Stimulated activated CD8-positive, alpha-beta memory T cell treated with anti-CD3 and anti-CD28 coated beads, Interleukin-12 subunit alpha, Interleukin-12 subunit beta, amount 100 ng/mL, for 1 hour (primary cell): ENCODE results near the gene DNAJC15.
"Not testable (repeated sequence)": the region's sequence is repeated elsewhere in the genome, so short reads cannot be mapped to it uniquely, and the experiment has no call there.

ENCODE experiments used
- DNase-seq: peaks from one replicate; pipeline ENCODE4 v3.0.0-alpha.2; 2020; ENCODE audit warnings: low read depth

DNAJC15 gene

DNA sequence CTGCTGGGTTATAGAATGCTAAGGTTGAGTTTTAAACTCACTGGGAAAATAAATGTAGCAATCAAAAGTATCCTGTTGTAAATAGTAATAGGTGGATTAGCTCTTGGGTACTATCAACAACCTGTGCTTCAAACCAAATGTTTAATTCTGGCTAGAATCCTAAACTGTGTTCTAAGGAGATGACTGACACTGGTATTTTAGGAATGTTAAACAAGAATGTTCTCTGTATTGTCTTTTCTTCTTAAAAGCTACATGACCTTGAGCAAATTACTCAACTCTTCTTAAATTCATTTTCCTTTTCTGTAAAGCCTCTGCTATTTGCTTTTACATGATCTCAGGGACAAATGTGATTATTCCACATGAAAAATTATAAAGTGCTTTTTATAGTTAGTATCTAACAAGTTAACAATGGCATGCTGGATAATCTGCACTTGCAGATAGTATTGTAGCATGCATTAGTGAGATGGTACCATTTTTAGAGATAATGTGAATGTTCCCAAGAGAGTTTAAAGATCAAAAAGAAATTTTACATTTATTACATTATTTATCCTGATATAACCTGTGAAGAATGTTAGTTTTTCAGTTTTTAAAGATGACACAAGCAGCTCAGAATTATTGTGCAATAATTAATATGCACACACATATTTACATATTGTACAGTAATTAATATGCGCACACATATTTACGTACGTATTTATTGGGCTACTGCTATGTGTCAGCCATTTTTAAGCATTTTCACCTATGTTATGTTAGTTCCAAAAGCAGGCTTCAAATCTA lies 17.7 kb upstream of the DNAJC15 start:
- no peak for DNase-seq

DNA sequence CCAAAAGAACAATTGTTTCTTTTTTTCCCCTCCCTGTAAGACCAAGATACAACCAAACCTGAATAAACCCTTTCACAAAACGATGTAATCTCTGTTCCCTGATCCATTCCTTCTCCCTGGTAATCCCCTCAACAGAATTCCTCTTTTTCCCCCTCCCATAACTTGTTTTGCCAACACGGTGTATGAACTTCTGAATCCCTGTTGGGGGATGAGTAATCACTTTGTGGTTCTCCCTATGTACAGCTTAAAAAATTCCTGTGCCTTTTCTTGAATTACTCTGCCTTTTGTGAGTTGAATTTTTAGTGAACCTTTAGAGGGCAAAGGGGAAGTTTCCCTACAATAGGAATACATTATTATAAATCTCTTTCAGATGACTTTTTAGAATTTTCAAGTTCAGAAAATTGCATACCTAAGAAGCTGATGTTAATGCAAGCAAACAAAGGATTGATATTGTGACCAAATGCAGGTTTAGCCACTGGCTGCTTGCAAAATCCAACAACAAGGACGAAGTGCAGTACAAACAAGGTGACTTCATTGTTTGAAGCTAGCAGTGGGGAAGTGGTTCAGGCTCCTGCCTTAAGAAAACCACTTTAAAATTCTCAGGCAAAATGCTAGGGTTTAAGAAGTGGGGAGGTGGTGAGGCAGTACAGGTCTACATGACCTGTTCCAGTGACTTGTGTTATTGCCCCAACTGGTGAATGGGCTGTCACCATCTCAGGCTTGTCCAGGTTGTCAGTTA lies 16.3 kb upstream of the DNAJC15 start:
- no peak for DNase-seq

DNA sequence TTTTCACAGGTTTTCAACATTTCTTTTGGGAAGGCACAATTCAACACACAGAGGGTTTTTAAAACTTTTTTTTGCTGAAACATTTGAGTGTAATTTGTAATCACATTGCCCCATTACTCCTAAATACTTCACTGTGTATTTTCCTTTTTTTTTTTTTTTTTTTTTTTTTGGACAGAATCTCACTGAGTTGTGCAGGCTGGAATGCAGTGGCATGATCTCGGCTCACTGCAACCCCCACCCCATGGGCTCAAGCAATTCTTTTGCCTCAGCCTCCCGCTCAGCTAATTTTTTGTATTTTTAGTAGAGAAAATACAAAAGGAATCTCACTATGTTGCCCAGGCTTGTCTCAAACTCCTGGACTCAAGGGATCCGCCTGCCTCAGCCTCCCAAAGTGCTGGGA lies 14.8 kb upstream of the DNAJC15 start:
- DNase-seq: no peak

DNA sequence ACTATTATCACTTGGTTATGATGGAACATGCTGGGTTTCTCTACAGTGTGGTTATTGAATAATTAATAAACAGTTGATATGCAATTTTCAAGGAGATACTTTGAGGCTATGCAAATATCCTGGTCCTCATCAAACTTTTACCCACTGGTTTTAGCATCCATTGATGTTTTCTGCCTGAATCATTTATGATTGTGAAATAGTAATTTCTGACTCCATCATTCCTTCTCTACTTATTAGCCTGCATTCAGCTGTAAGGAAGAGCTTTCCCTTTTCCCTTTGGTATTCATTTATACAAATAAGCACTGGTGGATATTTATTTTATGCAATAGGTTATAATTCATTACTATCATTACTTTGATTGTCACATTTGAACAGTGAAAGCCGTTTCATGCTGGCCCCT lies 13.9 kb upstream of the DNAJC15 start:
- no peak for DNase-seq

DNA sequence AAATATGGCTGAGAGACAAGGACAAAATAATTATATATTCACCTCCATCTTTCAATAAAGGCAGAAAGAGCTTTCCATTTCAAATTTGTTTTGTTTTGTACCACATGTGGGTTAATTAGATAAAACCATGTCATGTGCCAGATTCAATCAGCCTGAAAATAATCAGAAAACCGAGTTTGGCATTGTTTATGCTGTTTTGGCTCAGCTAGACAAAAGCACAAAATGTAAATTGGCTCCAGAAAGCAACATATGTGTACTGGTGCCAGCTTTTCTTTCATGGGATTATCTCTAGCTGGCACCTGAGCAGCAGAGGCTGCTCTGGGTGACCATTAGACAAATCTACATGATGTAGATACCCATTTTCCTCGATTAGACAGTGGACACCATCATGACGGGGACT lies 9.2 kb upstream of the DNAJC15 start:
- no peak for DNase-seq

DNA sequence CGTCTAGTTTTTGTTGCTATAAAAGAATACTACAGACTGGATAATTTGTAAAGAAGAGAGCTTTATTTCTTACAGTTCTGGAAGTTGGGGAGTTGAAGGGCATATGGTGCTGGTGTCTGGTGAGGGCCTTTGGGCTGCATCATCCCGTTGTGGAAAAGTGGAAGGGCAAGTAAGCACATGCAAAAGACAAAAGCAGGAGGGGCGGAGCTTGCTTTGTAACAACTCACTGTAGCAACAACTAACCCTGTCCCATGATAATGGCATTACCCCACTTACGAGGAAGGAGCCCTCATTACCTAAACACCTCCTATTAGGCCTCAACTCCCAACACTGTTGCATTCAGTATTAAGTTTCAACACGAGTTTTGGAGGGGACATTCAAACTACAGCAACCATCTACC lies 7.2 kb upstream of the DNAJC15 start:
- no peak for DNase-seq

DNA sequence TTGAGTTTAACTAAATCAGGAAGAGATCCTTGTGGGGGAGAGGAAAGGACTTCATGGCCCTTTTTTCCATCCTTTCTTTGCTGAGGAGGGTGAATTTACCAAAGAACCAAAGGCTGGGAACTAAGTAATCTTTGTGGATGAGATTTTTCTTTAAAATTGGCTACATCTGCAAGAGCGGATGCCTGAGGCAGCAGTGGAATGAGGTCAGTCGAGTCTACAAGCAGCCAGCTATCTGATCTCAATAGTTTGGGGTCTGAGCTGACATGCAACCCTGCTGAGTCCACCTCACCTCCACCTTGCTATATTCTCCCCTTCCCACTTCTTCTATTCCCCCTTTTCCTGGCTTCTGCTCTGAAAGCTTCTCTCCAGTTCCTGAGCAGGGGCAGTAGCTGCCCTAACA lies 3.6 kb upstream of the DNAJC15 start:
- no peak for DNase-seq

DNA sequence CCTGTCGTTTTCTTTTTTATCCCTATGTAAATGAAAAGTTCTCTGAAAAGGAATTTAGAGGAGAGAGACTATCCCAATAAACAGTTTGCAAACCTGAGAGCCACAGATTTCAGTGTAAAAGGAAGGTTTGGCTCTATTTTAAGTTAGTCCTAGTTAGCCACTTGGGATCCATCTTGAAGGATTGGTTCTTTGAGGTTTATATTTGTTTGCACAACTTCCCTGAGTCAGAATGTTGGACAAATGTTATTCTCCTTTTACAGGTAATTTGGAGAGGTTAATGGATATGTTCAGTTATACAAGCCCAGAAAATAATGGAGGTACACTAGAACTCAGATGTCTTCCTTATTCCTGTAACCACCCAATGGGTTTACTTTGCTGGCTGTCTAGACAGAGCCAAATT lies 2.6 kb upstream of the DNAJC15 start:
- DNase-seq: no peak

DNA sequence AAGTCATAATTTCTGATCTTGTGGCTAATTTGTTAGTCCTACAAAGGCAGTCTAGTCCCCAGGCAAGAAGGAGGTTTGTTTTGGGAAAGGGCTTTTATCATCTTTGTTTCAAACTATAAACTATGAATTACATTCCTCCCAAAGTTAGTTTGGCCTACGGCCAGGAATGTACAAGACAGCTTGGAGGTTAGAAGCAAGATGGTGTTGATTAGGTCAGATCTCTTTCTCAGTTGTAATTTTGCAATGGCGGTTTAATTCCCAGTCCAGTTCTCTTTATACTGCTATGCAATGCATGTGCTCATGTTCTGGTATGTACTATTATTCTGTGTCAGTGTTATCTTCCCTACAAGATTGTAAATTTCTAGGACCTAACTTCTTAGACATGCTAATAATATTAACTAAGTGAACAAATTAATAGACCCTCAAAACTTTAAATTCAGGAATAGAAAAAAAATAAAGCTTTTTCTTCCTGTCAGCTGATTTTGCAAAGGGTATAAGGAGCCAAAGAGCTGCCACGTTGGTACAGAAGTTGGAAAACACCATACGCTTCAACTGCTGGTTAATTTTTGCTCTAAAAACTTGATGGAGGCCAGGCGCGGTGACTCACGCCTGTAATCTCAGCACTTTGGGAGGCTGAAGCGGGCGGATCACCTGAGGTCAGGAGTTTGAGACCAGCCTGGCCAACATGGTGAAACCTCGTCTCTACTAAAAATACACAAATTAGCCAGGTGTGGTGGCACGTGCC lies 1.3 kb upstream of the DNAJC15 start:
- DNase-seq: no peak

DNA sequence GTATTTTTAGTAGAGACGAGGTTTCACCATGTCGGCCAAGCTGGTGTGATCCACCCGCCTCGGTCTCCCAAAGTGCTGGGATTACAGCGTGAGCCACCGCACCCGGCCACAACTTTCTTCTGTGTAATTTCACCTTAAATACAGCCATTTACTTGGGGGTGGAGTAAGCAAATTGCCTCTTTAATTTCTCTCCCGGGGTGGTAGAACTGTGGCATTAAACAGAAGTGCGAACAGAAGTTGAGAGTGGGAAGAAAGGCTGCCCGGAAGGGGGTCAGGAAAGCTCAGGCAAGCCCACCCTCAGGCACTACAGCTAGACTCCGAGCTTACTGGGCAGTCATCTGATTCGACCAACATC lies 475 bp upstream of the DNAJC15 start:
- no peak for DNase-seq

DNA sequence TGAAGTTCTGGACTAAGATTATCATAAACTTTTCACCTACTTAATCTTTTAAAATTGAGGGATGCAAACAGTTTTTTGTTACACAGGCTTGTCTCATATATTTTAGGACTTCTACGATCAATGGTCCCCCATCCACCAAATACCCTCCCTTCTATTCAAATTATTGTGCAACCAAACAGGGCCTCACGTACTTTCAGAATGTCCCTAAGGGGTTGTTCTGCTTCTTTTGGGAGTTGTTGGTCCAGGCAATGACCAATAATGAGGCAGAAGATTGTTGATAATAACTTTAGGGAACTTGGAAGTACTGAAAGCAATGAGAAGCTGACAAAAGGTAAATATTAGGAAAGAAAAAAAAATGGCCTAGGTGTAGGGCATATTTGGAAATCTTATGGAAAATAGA lies 2.9 kb downstream of the DNAJC15 start:
- no peak for DNase-seq

DNA sequence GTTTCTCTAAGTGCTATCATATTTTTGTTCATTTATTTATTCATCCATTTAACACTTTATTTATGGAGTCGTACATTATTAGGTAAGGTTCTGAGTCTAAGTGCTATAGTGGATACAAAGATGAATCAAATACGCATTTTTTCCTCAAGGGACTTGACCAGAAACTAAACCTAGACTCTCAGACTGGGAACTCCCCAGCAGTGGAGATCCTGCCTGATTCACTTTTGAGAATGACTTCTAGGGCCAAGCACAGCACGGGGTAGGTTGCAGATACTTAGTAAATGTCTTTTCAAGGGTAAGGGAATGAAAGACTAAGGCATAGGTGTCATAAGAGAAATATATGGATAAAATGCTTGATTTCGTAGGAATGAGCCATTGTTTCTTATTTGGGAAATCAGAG lies 7.2 kb downstream of the DNAJC15 start:
- no peak for DNase-seq

DNA sequence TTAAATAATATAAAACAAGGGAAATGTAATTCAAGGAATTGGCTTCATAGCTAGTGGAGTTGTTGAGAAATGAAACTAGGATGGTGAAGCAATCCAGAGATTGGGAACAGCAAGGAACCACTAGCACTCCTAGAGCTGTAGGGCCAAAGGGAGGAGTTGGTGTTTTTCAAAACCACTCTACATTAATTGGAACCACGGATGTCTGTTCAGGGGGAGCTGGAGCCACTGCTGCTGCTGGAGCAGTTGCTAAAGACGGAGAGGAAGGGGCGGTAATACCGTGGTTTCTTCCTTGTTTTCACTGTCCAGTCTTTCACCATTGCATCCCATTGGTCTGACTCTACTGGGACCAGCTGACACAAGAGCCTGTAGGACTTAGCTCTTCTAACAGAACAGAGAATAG lies 8.5 kb downstream of the DNAJC15 start:
- no peak for DNase-seq

DNA sequence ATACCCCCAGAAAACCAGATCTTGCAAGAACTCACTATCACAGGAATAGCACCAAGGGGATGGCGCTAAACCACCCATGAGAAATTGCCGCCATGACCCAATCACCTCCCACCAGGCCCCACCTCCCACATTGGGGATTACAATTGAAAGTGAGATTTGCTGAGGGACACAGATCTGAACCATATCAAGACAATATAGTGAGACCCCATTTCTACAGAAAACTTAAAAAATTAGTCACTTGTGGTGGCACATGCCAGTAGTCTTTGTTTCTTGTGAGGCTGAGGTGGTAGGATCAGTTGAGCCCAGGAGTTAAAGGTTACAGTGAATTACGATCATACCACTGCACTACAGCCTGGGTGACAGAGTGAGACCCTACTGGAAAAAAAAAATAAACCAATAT lies 9.7 kb downstream of the DNAJC15 start:
- DNase-seq: no peak

DNA sequence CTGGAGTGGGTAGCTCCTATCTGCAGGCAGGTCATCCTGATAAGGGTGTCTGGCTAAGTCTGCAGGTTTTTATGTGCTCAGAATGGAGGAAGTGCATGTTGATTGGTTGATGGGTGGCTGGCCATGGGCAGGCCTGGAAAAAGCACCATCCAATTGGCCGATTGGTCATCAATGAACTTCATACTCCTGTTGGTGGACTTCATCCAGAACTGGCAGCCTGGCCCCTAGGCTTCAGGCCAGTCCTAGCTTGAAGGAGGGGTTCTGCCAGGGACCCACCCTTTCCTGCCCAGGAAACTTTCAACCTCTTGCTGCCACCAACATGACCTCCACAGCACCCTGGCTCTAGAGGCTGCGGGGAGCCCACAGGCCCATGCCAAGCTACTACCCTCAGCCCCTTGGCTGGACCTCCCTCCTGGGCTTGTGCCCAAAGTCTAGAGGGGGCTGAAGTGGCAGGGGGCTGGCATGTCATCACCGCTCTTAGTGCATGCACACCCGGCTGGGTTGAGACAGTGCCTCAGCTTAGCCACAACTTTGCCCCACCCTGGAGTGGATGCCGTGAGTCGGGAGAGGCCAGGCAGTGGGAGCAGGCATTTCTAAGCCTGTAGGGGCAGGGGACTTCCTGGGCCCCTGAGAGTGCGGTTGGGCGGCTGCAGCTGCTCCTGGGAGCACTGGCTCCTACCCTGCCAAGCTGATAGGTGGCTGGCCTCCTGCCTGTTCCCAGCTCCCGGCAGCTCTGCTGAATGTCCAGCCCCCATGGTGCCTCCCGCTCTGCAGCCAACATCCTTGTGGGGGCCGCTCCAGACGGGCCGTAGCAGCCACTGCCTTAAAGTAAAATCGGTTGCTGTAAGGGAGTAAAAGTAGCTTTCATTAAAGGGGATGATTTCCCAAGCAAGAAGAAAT lies 13.2 kb downstream of the DNAJC15 start:
- no peak for DNase-seq

DNA sequence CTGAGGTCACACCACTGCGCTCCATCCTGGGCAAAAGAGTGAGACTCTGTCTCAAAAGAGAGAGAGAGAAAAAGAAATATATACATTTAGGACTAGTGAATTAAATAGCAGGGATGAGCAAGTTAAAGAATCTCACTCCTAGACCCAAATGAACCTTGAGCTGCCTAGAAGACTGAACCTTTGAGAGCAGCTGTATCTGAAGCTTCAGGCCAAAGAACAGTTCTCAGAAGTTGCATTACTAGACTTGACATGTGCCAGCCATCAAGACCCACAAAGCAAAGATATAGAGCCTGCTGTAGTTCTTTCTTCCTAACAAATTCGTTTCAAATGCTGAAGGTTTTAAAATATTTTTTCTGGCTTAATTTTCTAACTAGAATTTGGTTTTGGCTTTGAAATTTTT lies 16.6 kb downstream of the DNAJC15 start:
- DNase-seq: no peak

DNA sequence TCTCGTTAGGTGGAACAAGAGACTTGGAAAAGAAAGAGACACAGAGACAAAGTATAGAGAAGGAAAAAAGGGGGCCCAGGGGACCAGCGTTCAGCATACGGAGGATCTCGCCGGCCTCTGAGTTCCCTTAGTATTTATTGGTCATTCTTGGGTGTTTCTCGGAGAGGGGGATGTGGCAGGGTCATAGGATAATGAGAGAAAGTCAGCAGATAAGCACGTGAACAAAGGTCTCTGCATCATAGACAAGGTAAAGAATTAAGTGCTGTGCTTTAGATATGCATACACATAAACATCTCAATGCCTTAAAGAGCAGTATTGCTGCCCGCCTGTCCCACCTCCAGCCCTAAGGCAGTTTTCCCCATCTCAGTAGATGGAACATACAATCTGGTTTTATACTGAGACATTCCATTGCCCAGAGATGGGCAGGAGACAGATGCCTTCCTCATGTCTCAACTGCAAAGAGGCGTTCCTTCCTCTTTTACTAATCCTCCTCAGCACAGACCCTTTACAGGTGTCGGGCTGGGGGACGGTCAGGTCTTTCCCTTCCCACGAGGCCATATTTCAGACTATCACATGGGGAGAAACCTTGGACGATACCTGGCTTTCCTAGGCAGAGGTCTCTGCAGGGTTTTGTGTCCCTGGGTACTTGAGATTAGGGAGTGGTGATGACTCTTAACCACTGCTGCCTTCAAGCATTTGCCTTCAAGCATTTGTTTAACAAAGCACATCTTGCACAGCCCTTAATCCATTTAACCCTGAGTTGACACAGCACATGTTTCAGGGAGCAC lies 17.4 kb downstream of the DNAJC15 start:
- not testable (repeated sequence) for DNase-seq

DNA sequence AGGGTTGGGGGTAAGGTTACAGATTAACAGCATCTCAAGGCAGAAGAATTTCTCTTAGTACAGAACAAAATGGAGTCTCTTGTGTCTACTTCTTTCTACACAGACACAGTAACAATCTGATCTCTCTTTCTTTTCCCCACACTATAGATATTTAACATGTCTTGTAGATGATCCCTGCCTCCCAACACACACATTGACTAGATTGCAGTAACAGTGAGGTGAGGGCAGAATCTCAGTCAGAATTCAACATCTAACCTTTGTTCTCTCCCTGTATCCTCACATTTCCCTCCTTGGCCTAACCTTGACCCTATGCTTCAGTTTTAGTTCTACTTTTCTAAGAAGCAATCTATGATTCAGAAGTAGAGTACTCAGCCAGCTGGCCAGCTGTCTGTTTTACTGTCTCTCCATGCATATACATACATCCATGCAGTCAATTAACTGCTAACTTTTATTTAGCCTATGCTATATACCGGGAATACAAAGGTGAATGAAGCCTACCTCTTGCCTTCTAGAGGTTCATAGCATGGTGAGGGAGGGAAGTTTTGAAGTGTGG lies 18.1 kb downstream of the DNAJC15 start:
- no peak for DNase-seq

DNA sequence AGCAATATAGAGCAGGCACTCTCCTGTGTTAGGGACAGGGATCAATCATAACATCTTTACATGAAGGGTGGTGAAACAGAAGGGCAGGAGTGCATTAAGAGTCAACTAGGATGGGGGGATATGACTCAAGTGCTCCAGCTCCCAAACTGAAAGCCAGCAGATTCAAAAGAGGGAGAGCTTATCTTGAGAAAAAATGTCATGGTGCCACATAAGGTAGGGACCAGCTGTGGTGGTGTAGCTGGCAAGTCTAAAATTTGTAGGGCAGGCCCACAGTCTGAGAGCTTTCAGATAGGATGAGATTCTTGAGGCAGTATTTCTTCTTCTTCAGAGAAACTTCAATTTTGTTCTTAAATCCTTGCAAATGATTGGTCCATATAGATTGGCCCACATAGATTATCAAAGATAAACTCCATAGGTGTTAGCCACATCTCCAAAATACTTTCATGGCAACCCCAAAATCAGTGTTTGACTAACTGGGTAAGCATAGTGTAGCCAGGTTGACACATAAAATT lies 19.1 kb downstream of the DNAJC15 start:
- DNase-seq: no peak

DNA sequence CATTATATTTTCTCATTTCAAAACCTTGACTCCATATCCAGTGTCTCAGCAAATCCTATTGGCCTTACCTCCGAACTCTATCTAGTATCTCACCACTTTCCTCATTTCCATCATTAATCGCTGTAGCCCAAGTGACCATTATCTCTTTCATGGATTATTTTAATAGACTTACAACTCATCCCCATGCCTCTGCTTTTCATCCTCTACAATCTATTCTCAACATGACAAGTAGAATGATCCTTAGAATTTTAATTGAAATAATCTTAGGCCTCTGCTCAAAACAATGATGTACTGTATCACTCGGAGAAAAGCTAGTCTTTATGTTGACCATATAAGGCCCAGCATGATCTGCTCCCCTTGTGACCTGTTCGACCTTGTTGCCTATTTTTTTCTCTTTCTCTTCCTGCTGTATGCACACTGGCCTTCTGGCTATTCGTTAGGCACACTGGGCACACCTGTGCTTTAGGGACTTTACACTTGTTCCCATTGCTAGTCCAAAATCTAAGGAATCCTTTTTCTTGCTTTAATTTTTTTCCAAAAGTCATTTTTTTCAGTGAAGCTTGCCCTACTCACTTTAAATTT lies 21.4 kb downstream of the DNAJC15 start:
- no peak for DNase-seq
